OCI-M1 (cell line): ENCODE measurements around the gene PRND.
A peak's percentile ranks its signal among the peaks of the same experiment; 100 is the strongest.
"Not testable (repeated sequence)": the region's sequence is repeated elsewhere in the genome, so short reads cannot be mapped to it uniquely, and the experiment has no call there.

Source experiments
- DNase-seq: peaks from one replicate; lab custom pipeline; 2025; lab: John Stamatoyannopoulos, UW

The PRND gene, protein sequence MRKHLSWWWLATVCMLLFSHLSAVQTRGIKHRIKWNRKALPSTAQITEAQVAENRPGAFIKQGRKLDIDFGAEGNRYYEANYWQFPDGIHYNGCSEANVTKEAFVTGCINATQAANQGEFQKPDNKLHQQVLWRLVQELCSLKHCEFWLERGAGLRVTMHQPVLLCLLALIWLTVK

DNA sequence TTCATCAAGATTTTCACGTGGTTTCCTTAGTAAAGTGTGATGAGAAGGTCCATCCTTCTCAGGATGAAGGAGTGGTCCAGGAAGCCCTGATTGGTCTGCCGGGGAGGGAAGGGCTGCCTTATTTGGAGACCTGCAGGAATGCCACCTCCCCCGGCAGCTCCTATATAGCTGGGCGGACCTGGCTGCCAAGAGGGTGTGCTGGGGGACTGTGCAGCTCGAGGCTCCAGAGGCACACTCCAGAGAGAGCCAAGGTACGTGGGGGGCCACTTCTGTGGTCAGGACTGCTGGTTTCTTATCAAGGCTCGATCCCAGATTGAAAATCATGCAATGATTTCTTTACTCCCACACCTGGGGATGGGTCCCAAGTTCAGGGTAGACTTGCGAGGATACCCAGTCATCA is at the start of gene PRND:
Gene PRND, plus strand, starts transcription at position 191 of the 400 bp plus-strand sequence. CDS start 2,643 bp downstream, outside the sequence.
- no peak for DNase-seq

DNA sequence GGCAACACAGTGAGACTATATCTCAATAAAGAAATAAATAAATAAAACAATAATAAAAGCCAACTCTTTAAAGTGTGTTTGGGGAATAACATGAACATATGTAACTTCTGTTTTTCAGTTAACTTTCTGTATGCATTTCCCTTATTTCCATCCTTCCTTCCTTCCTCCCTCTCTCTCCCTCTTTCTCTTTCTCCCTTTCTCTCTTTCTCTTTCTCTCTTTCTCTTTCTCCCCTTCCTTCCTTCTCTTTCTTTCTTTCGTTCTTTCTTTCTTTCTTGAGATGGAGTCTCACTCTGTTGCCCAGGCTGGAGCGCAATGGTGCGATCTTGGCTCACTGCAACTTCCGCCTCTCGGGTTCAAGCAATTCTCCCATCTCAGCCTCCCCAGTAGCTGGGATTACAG is 48.8 kb upstream of the PRND start:
- DNase-seq, result no peak

DNA sequence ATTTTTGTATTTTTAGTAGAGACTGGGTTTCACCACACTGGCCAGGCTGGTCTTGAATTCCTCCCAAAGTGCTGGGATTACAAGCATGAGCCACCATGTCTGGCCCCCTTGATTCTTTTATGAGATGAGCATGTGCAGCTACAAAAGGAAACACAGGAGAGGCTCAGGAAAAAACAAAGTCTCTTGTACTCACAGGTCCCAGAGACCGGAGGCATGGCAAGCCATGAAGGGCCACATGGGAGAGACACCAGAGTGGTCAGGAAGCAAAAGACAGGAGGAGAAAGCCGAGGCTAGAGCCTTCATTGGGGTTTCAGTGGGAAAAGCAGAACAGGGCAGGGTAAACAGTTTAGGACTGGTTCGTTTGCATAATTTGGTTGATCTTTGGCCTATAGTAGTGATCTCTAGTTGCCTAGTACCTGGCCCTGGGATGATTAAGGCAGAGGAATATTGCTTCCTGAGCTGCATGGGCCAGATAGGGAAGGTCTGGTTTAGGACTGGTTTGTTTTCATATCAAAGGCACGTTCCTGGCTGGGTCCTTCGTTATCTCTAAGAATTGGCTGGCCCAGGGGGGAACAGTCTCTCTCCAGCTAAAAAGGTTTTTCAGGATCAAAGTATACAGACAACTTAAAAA is 48.2 kb upstream of the PRND start:
- peak; percentile 90 for DNase-seq

DNA sequence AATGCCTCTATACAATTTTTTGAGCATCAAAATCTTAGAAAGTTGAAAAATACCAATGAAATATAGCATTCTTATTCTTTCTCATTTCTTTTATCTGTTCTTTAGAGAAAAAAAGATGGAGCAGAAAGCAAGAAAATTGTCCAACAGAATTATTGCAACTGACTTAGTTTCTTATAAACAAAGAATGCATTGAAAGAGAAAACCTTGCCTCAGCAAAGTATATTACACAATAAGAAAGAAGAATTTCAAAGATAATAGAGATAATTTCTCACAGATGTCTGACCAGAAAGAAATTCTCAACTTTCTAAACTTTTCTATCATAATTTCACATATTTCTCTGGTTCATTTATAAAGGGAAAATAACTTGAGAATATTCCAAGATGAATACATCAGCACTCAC is 47.0 kb upstream of the PRND start:
- no peak for DNase-seq

DNA sequence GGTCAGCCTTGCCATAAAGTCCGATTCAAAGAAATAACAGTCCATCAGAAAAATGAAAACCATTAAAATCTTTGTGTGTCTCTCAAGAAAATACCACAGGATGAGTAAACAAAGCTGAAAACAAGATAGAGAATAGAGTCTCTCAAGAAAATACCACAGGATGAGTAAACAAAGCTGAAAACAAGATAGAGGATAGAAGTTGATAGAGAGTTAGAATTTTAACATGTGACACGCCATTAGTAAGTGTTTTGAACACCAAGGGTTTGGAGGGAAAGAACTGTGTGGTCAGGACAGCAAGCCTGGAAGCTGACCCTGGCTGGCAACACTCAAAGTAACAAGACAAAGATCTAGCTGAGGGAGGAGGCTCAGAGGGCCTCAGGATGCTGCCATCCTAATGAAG is 43.9 kb upstream of the PRND start:
- DNase-seq, result no peak

DNA sequence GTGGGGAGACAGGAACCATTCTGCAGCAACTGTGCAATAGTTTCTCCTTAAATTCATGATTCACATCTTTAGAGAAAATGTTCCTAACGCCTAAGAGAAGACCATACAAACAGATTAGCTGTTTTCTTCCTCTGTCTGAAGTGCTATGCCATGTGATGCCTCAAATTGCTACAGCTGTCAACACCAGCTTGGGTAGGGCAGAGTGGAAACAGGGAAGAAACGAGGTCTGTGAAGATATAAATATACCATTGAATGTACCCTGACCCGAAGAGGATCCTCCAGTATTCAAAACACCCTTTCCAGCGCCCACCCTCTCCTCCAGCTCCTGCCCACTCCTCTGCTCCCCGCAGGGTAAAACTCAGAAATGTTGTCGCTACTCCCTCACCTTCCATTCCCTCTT is 40.3 kb upstream of the PRND start:
- DNase-seq, result no peak

DNA sequence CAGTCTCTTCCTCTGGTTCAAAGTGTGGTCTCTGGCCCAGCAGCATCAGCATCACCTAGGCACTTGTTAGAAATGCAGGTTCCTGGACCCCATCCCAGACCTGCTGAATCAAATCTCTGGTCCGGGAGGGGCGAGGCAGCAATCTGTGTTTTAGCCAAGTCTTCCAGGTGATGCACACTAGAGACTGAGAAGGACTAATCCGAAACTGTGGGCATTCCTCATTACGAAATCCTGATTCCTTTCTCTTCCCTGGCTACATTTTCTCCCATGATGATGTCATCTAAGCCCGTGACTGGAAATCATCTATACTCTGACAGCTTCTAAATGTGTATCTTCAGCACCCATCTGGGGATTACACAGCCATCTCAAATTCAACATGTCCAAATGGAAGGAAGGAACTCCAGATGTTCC is 39.7 kb upstream of the PRND start:
- no peak for DNase-seq

DNA sequence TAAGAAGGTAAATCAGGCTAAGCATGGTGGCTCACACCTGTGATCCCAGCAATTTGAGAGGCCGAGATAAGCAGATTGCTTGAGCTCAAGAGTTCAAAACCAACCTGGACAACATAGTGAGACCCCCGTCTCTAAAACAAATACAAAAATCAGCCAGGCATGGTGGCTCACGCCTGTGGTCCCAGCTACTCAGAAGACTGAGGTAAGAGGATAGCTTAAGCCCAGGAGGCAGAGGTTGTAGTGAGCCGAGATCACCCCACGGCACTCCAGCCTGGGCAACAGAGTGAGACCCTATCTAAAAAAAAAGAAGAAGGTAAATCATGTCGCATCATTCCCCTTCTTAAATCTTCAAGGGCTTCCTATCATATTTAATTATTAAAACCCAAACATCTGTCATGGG is 39.0 kb upstream of the PRND start:
- DNase-seq, result no peak

DNA sequence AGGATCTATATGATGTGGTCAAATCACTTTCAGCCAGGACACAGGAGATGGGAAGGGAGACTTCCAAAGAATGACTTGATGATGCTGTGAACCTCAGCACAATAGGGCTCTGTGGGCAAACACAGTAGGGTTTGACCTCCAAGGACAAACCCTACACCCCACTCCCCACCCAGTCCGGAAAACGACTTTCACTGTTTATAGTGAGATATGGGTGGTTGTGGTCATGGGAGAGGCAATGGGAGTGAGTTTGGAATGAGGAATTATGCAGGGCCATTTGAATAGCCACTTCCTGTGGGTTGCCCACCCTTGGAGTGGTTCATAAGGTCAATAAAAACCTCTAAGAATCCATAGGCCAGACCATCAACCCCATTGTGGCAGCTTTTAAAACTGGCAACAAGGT is 38.4 kb upstream of the PRND start:
- DNase-seq, result no peak

DNA sequence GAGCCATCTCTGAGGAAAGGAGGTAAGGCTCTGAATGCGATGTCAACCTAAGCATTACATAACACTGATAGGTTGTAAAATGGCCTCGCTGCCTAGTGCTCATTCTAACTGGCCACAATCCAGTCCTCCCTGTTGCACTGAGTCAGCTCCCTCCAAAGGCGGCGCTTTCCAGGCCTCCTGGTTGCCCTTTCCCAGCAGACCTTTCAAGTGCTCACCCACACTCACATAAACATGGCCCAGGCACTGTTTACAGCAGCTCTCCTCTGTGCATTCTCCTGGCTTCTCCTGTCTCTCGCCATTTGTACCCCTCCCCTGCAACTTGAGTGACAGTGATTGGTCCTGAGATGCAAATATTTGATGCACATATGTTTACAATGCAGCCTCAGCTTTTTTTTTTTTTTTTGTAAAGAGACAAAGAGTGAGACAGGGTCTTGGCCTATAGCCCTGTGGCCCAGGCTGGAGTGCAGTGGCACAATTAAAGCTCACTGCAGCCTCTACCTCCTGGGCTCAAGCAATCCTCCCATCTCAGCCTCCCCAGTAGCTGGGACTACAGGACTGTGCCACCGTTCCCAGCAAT is 36.8 kb upstream of the PRND start:
- no peak for DNase-seq

DNA sequence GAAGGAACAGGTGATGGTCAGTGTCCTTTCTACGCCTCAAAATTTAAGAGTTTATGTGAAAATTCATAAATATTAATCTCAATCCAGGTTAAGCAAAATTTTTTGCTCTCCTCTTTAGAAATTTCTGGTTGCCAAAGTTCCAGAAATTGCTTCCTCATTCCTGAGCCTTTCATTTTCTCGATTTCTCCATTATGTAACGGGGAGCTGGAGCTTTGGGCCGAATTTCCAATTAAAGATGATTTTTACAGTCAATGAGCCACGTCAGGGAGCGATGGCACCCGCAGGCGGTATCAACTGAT is 35.8 kb upstream of the PRND start:
- DNase-seq, result no peak

DNA sequence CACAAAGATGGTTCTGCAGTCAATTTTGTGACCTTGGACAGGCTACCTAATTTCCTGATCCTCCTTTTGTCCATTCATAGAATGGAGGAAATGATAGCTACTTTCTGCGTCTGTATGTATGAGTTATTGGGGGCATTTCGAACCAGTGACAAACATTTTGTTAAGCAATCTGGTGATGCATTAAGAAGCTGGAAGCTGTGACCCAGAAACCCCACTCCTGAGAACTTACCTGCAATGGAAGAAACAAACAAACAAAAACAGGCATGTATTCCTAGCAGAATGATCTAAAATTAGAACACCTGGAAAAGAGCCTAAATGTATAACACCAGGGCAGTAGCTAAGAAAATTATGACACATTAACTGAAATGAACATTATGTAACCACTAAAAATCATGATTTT is 33.4 kb upstream of the PRND start:
- no peak for DNase-seq

DNA sequence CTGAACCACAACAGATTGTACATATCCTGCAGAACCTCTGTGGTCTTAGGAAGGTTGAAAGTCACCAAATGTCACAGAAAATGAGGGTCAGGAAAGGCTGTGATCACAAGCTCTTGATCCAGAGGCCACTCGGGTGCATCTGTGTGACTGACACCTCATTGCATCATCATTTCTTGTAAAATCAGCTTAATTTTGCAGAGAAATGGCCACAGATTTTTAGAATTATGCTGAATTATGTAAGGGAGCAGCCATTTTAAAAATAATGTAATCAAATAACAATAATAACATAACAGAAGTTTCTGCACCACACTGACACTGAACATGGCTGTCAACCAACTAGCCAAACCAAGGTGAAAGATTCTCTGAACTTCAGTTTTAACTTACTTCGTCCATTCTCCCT is 32.5 kb upstream of the PRND start:
- peak; percentile 81 for DNase-seq

DNA sequence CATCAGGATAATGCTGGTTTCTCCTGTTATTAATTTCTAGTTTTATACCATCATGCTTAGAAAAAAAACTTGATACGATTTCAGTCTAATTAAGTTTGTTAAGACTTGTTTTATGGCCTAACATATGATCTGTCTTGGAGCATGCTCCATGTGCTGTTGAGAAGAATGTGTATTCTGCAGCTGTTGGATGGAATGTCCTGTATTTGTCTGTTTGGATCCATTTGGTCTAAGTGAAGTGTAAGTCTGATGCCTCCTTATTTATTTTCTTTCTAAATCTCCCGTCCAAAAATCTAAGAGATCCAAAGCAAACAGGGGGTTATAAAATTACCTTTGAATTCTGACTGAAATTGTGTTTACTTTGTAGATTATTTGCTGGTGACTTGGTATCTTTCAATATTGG is 30.0 kb upstream of the PRND start:
- no peak for DNase-seq

DNA sequence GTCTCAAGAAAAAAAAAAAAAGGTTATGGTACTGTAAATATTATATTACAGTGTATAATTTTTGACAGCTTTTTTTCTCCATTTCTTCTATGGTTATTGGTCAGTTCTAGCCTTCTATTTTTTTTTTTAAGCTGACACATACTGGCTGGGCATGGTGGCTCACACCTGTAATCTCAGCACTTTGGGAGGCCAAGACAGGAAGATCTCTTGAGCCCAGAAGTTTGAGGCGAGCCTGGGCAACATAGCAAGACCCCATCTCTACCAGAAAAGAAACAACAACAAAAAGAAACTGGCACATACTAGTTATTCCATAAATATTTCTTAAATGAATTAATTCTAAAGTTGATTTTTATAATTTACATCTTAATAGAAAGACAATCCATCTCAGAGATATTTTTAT is 27.6 kb upstream of the PRND start:
- DNase-seq, result no peak

DNA sequence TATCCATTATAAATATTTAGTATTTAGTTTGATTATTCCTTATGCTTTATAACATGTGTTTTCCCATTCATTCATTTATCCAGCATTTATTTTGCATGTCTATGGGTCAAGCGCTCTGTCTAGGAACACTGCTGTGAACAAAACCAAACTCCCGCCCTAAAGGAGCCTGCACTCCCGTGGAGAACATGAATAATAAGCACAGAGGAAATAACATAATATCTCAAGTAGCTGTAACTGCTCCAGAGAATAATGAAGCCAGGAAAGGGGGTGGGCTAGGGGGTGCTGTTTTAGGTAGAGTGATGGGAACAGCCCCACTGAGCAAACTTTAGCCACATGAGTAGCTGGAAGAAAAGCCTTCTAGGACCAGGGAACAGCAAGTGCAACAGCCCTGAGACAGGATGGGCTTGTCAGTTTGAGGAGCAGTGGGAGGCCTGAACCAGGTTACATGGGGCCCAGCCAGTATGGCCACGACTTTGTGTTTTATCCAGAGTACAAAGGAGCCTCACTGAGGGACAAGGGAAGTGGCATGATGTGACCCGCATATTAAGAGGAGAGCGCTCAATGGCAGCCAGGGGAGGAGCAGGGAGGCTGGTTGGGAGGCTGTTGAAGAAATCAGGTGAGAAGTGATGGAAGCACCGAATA is 24.4 kb upstream of the PRND start:
- no peak for DNase-seq

DNA sequence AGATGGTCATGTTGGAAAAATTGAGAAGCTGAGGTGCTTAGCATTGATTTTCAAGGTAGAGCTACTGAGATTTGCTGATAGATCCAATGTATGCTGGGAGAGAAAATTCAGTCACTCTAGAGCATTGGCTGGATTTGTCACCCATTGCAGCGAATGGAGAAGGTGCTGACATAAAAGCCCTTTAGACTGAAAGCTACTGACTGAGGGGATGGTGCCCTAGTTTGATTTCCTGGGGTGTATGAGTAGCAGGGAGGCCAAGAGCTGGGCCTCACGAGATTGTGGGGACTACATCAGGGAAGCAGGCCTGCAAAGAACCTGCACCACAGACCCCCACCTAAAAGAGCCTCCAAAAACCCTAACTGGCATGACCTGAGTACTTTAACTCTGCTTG is 23.9 kb upstream of the PRND start:
- DNase-seq, result no peak

DNA sequence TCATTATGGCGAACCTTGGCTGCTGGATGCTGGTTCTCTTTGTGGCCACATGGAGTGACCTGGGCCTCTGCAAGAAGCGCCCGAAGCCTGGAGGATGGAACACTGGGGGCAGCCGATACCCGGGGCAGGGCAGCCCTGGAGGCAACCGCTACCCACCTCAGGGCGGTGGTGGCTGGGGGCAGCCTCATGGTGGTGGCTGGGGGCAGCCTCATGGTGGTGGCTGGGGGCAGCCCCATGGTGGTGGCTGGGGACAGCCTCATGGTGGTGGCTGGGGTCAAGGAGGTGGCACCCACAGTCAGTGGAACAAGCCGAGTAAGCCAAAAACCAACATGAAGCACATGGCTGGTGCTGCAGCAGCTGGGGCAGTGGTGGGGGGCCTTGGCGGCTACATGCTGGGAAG is 22.5 kb upstream of the PRND start:
- DNase-seq, result no peak

DNA sequence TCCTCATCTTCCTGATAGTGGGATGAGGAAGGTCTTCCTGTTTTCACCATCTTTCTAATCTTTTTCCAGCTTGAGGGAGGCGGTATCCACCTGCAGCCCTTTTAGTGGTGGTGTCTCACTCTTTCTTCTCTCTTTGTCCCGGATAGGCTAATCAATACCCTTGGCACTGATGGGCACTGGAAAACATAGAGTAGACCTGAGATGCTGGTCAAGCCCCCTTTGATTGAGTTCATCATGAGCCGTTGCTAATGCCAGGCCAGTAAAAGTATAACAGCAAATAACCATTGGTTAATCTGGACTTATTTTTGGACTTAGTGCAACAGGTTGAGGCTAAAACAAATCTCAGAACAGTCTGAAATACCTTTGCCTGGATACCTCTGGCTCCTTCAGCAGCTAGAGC is 21.8 kb upstream of the PRND start:
- no peak for DNase-seq

DNA sequence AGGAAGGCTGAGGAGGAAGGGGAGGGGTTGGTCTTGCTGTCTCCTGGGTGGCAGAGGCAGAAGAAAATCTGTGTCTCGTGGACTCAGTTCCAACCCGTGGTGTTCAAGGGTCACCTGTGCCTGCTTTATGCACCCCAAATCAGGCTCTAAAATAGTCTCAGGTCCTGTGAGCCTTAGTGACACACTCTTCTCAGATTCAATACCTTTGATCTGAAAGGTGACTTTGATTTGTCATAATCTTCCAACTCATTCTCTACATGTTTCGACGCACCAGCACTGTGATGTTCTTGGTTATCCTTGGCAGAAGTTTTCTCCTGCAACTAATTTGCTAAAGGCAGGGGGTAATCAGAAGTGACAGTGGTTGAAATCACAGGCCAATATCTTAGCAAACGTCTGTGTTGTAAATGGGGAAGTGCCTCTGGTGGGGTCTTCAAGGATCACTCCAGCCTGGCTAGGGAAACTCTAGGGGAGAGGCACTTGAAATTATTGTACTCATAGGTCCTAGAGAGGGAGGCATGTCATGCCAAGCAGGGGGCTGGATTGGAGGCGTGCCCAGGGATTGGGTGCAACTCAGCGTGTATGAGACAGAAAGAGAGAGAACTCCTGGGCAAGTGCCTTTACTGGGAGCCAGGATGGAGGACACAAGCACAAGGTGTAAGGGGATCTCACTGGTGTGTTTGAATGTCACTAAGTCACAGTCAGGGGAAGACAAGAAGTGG is 19.0 kb upstream of the PRND start:
- peak; percentile 51 for DNase-seq

DNA sequence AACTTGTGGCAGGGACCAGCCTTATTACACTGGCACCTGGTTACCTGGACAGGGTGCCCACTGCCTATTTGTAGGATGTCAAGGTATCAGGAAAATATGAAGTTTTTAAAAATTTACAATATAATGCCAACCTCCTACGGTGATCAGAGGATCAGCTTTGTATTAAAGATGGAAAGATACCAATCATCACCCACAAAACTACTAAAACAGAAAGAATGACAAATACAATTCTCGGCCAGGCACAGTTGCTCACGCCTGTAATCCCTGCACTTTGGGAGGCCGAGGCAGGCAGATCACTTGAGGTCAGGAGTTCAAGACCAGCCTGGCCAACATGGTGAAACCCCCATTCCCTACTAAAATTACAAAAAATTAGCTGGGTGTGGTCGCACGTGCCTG is 18.4 kb upstream of the PRND start:
- no peak for DNase-seq

DNA sequence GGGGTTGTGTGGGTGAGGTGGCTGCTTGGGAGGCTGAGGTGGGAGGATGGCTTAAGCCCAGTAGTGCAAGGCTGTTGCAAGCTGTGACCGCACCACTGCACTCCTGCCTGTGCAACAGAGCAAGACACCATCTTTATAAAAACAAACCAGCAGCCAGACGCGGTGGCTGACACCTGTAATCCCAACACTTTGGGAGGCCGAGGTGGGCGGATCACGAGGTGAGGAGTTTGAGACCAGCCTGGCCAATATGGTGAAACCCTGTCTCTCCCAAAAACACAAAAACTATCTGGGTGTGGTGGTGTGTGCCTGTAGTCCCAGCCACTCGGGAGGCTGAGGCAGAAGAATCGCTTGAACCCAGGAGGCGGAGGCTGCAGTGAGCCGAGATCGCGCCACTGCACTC is 14.8 kb upstream of the PRND start:
- DNase-seq, result not testable (repeated sequence)

DNA sequence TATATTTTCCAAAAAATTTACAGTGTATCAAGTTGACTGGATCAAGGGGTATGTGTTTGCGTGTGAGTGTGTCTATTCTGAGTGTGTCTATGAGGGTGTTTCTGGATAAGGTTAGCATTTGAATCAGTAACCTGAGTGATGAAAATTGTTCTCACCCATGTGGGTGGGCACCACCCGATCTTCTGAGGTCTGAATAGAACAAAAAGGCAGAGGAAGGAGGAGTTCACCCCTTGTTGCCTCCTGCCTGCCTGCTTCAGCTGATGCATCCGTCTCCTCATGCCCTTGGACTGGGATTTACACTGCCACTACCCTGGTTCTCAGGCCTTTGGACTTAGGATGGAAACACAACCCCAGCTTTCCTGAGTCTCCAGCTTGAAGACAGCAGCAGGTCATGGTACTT is 13.7 kb upstream of the PRND start:
- DNase-seq, result no peak
